Fibroblast of villous mesenchyme (primary cell): ENCODE results near the gene FN3K. TPM values are rescaled to one million over a fixed set of nuclear protein-coding genes. Genes with fewer than 3 reads are reported as not detected.

ENCODE experiments used
- DNase-seq: peaks from one replicate; pipeline ENCODE4 v3.0.0-alpha.2; 2010; ENCODE audit warnings: low read depth
- H3K4me3 ChIP-seq: 2 replicates; pipeline ENCODE4 v1.5.1; 2011; ENCODE audit warnings: low read depth, mild to moderate bottlenecking, low read length
- total RNA-seq: library from RNA; depleted of rRNA; stranded (reverse); fragments of >200 nt; gene quantifications from 2 replicates; pipeline ENCODE4 v1.2.3, GENCODE V29; 2012
- TF ChIP-seq, protein P1 (sequence below): IDR thresholded peaks from 2 replicates; pipeline ENCODE4 v1.5.1; 2012; ENCODE audit warnings: low read depth, mild to moderate bottlenecking, low read length; ENCODE audit not compliant: insufficient read depth

FN3K gene
- total RNA-seq, 1 donor, result 2.2 TPM

DNA sequence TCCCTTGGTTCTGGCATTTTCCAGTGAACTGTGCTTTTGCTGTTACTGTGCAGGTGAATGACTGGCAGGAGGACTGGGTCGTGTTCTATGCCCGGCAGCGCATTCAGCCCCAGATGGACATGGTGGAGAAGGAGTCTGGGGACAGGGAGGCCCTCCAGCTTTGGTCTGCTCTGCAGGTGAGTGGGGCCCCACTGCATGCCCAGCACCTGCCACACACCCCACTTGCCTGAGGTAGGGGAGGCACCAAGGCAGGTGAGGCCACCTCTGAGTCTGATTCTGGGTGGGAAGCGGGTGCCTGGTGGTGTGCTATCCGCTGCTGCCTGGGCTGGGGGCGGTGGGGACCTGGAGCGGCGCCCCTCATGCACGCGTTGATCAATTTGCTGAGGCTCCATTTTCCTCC is 9.0 kb upstream of the FN3K start:
- no peak for DNase-seq
- TF ChIP-seq, protein P1, sequence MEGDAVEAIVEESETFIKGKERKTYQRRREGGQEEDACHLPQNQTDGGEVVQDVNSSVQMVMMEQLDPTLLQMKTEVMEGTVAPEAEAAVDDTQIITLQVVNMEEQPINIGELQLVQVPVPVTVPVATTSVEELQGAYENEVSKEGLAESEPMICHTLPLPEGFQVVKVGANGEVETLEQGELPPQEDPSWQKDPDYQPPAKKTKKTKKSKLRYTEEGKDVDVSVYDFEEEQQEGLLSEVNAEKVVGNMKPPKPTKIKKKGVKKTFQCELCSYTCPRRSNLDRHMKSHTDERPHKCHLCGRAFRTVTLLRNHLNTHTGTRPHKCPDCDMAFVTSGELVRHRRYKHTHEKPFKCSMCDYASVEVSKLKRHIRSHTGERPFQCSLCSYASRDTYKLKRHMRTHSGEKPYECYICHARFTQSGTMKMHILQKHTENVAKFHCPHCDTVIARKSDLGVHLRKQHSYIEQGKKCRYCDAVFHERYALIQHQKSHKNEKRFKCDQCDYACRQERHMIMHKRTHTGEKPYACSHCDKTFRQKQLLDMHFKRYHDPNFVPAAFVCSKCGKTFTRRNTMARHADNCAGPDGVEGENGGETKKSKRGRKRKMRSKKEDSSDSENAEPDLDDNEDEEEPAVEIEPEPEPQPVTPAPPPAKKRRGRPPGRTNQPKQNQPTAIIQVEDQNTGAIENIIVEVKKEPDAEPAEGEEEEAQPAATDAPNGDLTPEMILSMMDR, result no peak
- H3K4me3 ChIP-seq, result no peak overlapping the region

DNA sequence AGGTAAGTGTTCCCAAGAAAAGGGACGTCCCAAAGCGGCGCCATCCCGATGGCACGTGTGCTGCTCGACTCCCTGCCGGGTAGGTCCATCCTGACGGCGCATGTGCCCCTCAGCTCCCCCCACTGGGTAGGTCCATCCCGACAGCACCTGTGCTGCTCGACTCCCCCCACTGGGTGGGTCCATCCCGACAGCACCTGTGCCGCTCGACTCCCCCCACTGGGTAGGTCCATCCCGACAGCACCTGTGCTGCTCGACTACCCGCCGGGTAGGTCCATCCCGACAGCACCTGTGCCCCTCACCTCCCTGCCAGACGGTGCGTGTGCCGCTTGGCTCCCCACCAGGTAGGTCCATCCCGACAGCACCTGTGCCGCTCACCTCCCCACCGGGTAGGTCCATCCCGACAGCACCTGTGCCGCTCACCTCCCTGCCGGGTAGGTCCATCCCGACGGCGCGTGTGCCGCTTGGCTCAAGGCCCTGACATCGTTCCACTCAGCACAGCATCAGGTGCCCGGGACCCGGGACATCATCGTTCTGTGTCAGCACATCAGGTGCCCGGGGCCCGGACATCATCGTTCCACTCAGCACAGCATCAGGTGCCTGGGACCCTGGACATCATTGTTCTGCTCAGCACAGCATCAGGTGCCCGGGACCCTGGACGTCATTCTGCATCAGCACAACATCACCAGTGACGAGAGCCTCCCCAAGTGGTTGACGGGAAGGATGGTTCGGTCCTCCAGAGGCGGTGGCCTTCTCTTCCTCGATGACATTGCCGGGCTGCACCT is 5.7 kb upstream of the FN3K start:
- DNase-seq, result no peak
- no peak overlapping the region for H3K4me3 ChIP-seq
- TF ChIP-seq, protein P1, result no peak

DNA sequence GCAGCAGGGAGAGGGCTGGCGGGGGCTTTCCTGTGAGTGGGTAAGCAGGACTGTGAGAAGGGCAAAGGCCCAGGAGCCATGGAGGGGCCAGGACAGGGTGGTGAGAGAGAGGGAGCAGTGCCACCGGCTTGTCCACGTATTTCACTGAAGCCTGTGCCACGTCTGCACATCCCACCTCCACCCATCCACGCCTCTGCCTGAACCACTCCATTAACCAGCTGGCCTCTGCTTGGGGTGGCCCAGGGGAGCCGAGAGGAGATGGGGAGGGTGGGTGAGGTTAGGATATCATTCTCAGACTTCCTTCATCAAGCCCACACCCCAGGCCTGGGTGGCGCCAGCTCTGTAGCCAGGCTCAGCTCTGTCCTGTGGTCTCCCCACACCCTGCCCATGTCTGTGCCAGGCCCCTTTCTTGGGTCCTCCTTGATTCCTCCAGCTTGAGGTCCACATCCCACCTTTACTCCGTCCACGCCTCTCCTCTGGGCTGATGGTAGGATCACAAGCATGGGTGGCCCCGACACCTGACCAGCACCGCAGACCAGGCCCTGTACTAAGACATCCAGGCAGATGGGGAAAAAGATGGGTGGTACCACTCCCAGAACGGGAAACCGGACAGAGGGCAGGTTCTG is 3.2 kb upstream of the FN3K start:
- no peak for DNase-seq
- TF ChIP-seq, protein P1, result no peak
- no peak overlapping the region for H3K4me3 ChIP-seq

DNA sequence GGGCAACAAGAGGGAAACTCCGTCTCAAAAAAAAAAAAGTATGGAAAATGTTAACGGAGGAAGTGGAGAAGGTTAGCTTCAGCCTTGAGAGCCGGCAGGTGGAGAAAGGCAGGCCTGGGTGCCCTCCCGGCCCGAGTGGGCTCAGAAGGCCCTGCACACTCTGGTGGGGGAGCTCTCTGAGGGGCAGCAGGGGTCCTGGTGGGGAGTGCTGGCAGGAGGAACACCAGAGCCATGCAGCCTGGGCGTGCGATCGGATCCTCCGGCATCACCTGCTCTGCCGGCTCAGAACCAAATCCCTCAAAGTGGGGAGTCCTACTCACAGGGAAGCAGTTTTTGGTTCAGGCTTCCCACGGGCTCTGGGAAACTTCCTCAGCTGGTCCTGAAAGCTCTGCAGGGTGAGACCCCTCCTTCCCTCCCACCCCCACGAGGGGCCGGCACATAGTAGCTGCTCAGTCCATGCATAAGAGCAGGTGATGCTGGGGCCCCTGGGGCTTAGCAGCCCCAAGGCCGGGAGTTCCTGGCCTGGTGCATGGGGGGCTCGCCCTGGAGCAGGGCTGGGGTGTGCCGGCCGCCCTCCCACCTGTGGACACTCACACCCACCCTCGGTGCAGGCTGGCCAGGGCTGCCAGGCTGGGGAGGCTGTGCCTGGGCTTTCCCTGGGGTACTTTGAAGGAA is 1.2 kb downstream of the FN3K start:
- no peak overlapping the region for H3K4me3 ChIP-seq
- TF ChIP-seq, protein P1, result no peak
- no peak for DNase-seq

- peak; percentile 24 for DNase-seq
- TF ChIP-seq, protein P1, result no peak
- no peak overlapping the region for H3K4me3 ChIP-seq
Observed at GRCh38 chr17:82737967-82738877, 2.8 kb downstream of the FN3K start.
